ENCODE results near the gene IL13.

DNA sequence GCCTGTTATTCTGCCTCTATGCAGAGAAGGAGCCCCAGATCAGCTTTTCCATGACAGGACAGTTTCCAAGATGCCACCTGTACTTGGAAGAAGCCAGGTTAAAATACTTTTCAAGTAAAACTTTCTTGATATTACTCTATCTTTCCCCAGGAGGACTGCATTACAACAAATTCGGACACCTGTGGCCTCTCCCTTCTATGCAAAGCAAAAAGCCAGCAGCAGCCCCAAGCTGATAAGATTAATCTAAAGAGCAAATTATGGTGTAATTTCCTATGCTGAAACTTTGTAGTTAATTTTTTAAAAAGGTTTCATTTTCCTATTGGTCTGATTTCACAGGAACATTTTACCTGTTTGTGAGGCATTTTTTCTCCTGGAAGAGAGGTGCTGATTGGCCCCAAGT is 15.5 kb downstream of the IL13 start:
- no peak for TF ChIP-seq CTCF (IDR thresholded peaks at IDR 0.05; ENCODE audit: poor library complexity, severe bottlenecking)
- TF ChIP-seq EZH2 (IDR thresholded peaks at IDR 0.05; ENCODE audit: borderline replicate concordance, insufficient read depth, low read length, poor library complexity, severe bottlenecking): no peak
- no peak for TF ChIP-seq REST (IDR thresholded peaks at IDR 0.05; ENCODE audit: borderline replicate concordance)

All from neural cell (in vitro differentiated cells).